GM23338 (cell line): ENCODE data around the gene TENT4A. TPM values are rescaled to one million over a fixed set of nuclear protein-coding genes. Genes with fewer than 3 reads are reported as not detected.

ENCODE experiments used
- ATAC-seq: fragments of 200-7000 bp; cut with Tn5 transposase; 3 replicates; pipeline ENCODE4 v1.9.1; 2020
- DNase-seq: peaks from one replicate; pipeline ENCODE4 v3.0.0-alpha.2; 2015; ENCODE audit warnings: low spot score
- H2AFZ ChIP-seq: fragments of 200-600 bp; sonication (generic); 2 replicates; pipeline ENCODE4 v1.8.0; 2016; ENCODE audit warnings: antibody characterized with exemption, mild to moderate bottlenecking, moderate library complexity
- H3F3A ChIP-seq: fragments of 200-600 bp; sonication (generic); replicated peaks from 2 replicates; pipeline ENCODE4 v1.8.0; 2017; ENCODE audit warnings: antibody characterized with exemption, mixed run types, low read depth
- H3K27ac ChIP-seq: fragments of 200-600 bp; sonication (generic); 2 replicates; pipeline ENCODE4 v1.6.1; 2016; ENCODE audit warnings: low read depth
- H3K27me3 ChIP-seq: fragments of 200-600 bp; sonication (generic); 2 replicates; pipeline ENCODE4 v1.8.0; 2016; ENCODE audit warnings: mild to moderate bottlenecking, mixed run types, moderate library complexity; ENCODE audit not compliant: insufficient read depth
- H3K36me3 ChIP-seq: fragments of 200-600 bp; sonication (generic); 2 replicates; pipeline ENCODE4 v1.8.0; 2016; ENCODE audit warnings: mild to moderate bottlenecking; ENCODE audit not compliant: insufficient read depth
- H3K4me1 ChIP-seq: fragments of 200-600 bp; sonication (generic); 2 replicates; pipeline ENCODE4 v1.8.0; 2016; ENCODE audit warnings: mild to moderate bottlenecking, moderate library complexity; ENCODE audit not compliant: insufficient read depth
- H3K4me2 ChIP-seq: fragments of 200-600 bp; sonication (generic); 2 replicates; pipeline ENCODE4 v1.7.1; 2017; ENCODE audit warnings: mixed run types
- H3K4me3 ChIP-seq: fragments of 200-600 bp; sonication (generic); 2 replicates; pipeline ENCODE4 v1.6.1; 2016; ENCODE audit warnings: mixed run types
- H3K79me2 ChIP-seq: fragments of 200-600 bp; sonication (generic); replicated peaks from 2 replicates; pipeline ENCODE4 v1.8.0; 2017; ENCODE audit warnings: mild to moderate bottlenecking; ENCODE audit not compliant: insufficient read depth
- H3K9me2 ChIP-seq: fragments of 200-600 bp; sonication (generic); 2 replicates; pipeline ENCODE4 v1.8.0; 2017; ENCODE audit not compliant: insufficient read depth
- H4K20me1 ChIP-seq: fragments of 200-600 bp; sonication (generic); replicated peaks from 2 replicates; pipeline ENCODE4 v1.8.0; 2017; ENCODE audit warnings: mild to moderate bottlenecking; ENCODE audit not compliant: insufficient read depth
- H3K27ac Mint-ChIP-seq: 2 replicates; pipeline ENCODE4 v1.8.0; 2020; ENCODE audit warnings: inconsistent platforms, mild to moderate bottlenecking, moderate library complexity, mixed read lengths
- H3K27me3 Mint-ChIP-seq: 3 replicates; pipeline ENCODE4 v1.8.0; 2022; ENCODE audit warnings: low read depth, mild to moderate bottlenecking, moderate library complexity, mixed read lengths, inconsistent platforms; ENCODE audit not compliant: insufficient read depth, poor library complexity
- H3K36me3 Mint-ChIP-seq: 3 replicates; pipeline ENCODE4 v1.8.0; 2021; ENCODE audit warnings: low read depth, mild to moderate bottlenecking, inconsistent platforms, moderate library complexity, mixed read lengths
- H3K4me1 Mint-ChIP-seq: 3 replicates; pipeline ENCODE4 v1.8.0; 2020; ENCODE audit warnings: mild to moderate bottlenecking, inconsistent platforms, mixed read lengths
- H3K4me3 Mint-ChIP-seq: 3 replicates; pipeline ENCODE4 v1.8.0; 2021; ENCODE audit warnings: moderate library complexity, mild to moderate bottlenecking, inconsistent platforms, mixed read lengths
- H3K9me3 Mint-ChIP-seq: 3 replicates; pipeline ENCODE4 v1.8.0; 2020; ENCODE audit warnings: moderate library complexity, mild to moderate bottlenecking, inconsistent platforms, mixed read lengths
- CREB1 ChIP-seq: fragments of 250-450 bp; sonication (Bioruptor Pico); IDR thresholded peaks from 2 replicates; pipeline ENCODE4 v1.5.0; 2020; ENCODE audit warnings: low read depth, mild to moderate bottlenecking, moderate library complexity
- CTCF ChIP-seq, 2 experiments: fragments of 200-600 bp in 1 of 2; sonication (generic) in 1 of 2; conservative IDR thresholded peaks; 2 replicates each; pipeline versions ENCODE4 v1.5.1 to v1.6.1; 2016 to 2017; ENCODE audit warnings: antibody characterized with exemption in 2 of 2, low read depth in 2 of 2, mild to moderate bottlenecking in 2 of 2, moderate library complexity in 1 of 2
- EZH2 ChIP-seq: fragments of 200-600 bp; sonication (generic); IDR thresholded peaks from one replicate; pipeline ENCODE4 v1.8.0; 2017; ENCODE audit warnings: antibody characterized with exemption, mild to moderate bottlenecking, low read depth; ENCODE audit not compliant: unreplicated experiment
- EZH2phosphoT487 ChIP-seq: fragments of 200-600 bp; sonication (generic); IDR thresholded peaks from one replicate; pipeline ENCODE4 v1.8.1; 2018; ENCODE audit warnings: antibody characterized with exemption; ENCODE audit not compliant: unreplicated experiment
- JUNB ChIP-seq: IDR thresholded peaks from one replicate; pipeline ENCODE4 v1.6.1; 2016; ENCODE audit warnings: antibody characterized with exemption; ENCODE audit not compliant: unreplicated experiment
- NANOG ChIP-seq: IDR thresholded peaks from 2 replicates; pipeline ENCODE4 v1.6.1; 2016; ENCODE audit warnings: antibody characterized with exemption, borderline replicate concordance
- POLR2AphosphoS5 ChIP-seq: IDR thresholded peaks from 2 replicates; pipeline ENCODE4 v1.6.1; 2016; ENCODE audit warnings: antibody characterized with exemption, low read depth
- REST ChIP-seq: IDR thresholded peaks from one replicate; pipeline ENCODE4 v1.6.1; 2018; ENCODE audit warnings: antibody characterized with exemption; ENCODE audit not compliant: unreplicated experiment
- STAT1 ChIP-seq: IDR thresholded peaks from one replicate; pipeline ENCODE4 v1.6.1; 2016; ENCODE audit warnings: antibody characterized with exemption; ENCODE audit not compliant: unreplicated experiment
- ZNF114 ChIP-seq: fragments of 250-450 bp; sonication (Bioruptor Pico); IDR thresholded peaks from 2 replicates; pipeline ENCODE4 v1.5.0; 2020; ENCODE audit warnings: mild to moderate bottlenecking, moderate library complexity
- ZNF331 ChIP-seq: fragments of 250-450 bp; sonication (Bioruptor Pico); IDR thresholded peaks from 2 replicates; pipeline ENCODE4 v1.5.0; 2020; ENCODE audit warnings: low read depth, mild to moderate bottlenecking, moderate library complexity
- ZNF462 ChIP-seq: fragments of 250-450 bp; sonication (Bioruptor Pico); IDR thresholded peaks from 2 replicates; pipeline ENCODE4 v1.5.0; 2020; ENCODE audit warnings: mild to moderate bottlenecking, moderate library complexity
- polyA plus RNA-seq: library from polyadenylated mRNA; unstranded; fragments of >200 nt; fragmentation: Nextera tagmentation; extraction: Ambion mirVana; gene quantifications from 2 replicates; pipeline ENCODE4 v1.2.1, GENCODE V29; 2016
- total RNA-seq: library from RNA; depleted of rRNA; stranded (reverse); fragments of >200 nt; shearing (Covaris generic); gene quantifications from 2 replicates; pipeline ENCODE4 v1.2.3, GENCODE V29; 2014
- TF ChIP-seq, protein P1 (sequence below): IDR thresholded peaks from 2 replicates; pipeline ENCODE4 v1.6.1; 2016; ENCODE audit warnings: antibody characterized with exemption

TENT4A gene
- total and polyA plus RNA-seq, 2 experiments from 2014 or later, result 5.3 to 24.0 TPM

- no peak for TF ChIP-seq CREB1 (CRISPR knock-in tag)
- TF ChIP-seq CTCF (conservative IDR thresholded peaks at IDR 0.05; ENCODE audit: low read depth in 2 of 2), result no peak
- TF ChIP-seq JUNB, result no peak
- TF ChIP-seq NANOG, result no peak
- no peak for TF ChIP-seq POLR2AphosphoS5
Observed at GRCh38 chr5:6760686-6761085, 47.5 kb downstream of the TENT4A start (continued).

GRCh38 chr5:6761333-6761732 is 48.1 kb downstream of the TENT4A start:
- no peaks in the 10 kb centered on the region for H3F3A ChIP-seq
- TF ChIP-seq ZNF114 (no peak), ZNF462 (CRISPR knock-in tag) (no peak), POLR2AphosphoS5 (no peak), JUNB (no peak), STAT1 (no peak), EZH2 (no peak), CREB1 (CRISPR knock-in tag) (no peak), ZNF331 (CRISPR knock-in tag) (no peak), REST (no peak), EZH2phosphoT487 (no peak), NANOG (no peak)
- TF ChIP-seq, protein P1, sequence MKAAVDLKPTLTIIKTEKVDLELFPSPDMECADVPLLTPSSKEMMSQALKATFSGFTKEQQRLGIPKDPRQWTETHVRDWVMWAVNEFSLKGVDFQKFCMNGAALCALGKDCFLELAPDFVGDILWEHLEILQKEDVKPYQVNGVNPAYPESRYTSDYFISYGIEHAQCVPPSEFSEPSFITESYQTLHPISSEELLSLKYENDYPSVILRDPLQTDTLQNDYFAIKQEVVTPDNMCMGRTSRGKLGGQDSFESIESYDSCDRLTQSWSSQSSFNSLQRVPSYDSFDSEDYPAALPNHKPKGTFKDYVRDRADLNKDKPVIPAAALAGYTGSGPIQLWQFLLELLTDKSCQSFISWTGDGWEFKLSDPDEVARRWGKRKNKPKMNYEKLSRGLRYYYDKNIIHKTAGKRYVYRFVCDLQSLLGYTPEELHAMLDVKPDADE, result no peak

More at GRCh38 chr5:6761333-6761732, 48.1 kb downstream of the TENT4A start:
- Mint-ChIP-seq H3K4me1 (peaks cover 3% of the 10 kb centered on the region; the same call in 1 of the 3 replicates), H3K36me3 (peaks cover 12% of the 10 kb centered on the region), H3K27me3 (peaks cover 10% of the 10 kb centered on the region), H3K9me3 (no peaks in the 10 kb centered on the region), H3K4me3 (no peak overlapping the region), H3K27ac (no peak overlapping the region)
- no peaks in the 10 kb centered on the region; the same call in 1 of the 2 replicates for H3K36me3 ChIP-seq
- no peak overlapping the region for H2AFZ ChIP-seq
- H3K4me2 ChIP-seq, result no peak overlapping the region
- H3K27me3 ChIP-seq, result no peaks in the 10 kb centered on the region
- H4K20me1 ChIP-seq, result peaks cover 4% of the 10 kb centered on the region; the same call in 1 of the 2 replicates
- ATAC-seq (no peak), DNase-seq (no peak)
- no peaks in the 10 kb centered on the region for H3K79me2 ChIP-seq
- peaks cover 3% of the 10 kb centered on the region; the same call in 1 of the 2 replicates for H3K4me1 ChIP-seq
- H3K27ac ChIP-seq, result no peak overlapping the region
- H3K4me3 ChIP-seq, result no peak overlapping the region
- no peaks in the 10 kb centered on the region for H3K9me2 ChIP-seq
